ENCODE data around the gene PTPN14.

Gene PTPN14

DNA sequence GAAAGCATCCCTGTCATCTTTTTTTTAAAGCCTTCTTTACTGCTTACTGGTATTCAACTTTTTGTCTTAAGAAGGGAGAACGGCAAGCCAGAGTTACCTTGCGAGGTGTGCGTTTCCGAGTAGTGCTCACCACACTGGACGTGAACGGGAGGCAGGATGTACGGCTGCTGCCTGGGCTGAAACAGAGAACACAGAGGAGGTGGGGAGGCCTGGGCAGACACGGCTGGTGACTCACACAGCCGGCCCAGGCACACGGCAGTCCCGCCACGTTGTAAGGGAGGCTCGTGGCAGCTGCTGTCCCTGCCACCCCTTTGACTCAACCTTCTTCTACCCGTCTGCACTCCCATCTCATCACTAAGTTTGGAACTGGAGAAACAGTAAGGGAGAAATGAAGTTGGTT is 164.7 kb downstream of the PTPN14 start:
- DNase-seq, result no peak

- DNase-seq, result no peak
Measured at GRCh38 chr1:214386333-214386732, 165.1 kb downstream of the PTPN14 start.

- DNase-seq, result no peak
Measured at GRCh38 chr1:214385428-214385827, 166.0 kb downstream of the PTPN14 start.

DNA sequence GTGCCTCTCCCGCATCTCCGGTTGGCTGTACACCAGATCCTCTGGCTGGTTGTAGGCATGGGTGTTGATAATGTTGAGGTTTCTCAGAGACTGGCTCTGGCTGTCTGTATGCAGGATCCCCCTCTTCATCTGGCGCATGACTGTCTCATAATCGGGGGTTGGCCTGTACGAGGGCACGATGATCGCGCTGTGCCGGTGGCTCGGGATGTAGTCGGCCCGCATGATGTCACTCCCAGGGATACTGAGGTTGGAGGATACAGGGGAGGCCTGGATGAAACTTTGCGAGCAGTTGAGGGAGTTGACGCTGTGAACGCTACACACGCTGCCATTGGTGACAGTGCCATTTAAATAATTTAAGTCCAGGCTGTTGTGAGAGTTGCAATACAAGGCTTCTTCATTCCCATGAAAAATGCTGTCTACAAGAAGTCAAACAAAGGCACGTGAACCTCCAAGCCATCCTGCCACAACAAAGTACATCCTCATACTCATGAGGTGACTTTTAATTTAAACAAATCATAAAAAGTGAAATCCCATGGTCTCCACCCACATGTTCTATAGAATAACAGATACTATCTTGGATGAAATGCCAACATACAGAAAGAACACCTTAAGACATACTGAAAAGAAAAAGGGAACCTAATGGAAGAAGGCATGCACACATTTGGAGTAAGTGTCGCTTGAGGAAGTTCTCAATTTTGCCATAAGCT is 166.9 kb downstream of the PTPN14 start:
- DNase-seq, result no peak

DNA sequence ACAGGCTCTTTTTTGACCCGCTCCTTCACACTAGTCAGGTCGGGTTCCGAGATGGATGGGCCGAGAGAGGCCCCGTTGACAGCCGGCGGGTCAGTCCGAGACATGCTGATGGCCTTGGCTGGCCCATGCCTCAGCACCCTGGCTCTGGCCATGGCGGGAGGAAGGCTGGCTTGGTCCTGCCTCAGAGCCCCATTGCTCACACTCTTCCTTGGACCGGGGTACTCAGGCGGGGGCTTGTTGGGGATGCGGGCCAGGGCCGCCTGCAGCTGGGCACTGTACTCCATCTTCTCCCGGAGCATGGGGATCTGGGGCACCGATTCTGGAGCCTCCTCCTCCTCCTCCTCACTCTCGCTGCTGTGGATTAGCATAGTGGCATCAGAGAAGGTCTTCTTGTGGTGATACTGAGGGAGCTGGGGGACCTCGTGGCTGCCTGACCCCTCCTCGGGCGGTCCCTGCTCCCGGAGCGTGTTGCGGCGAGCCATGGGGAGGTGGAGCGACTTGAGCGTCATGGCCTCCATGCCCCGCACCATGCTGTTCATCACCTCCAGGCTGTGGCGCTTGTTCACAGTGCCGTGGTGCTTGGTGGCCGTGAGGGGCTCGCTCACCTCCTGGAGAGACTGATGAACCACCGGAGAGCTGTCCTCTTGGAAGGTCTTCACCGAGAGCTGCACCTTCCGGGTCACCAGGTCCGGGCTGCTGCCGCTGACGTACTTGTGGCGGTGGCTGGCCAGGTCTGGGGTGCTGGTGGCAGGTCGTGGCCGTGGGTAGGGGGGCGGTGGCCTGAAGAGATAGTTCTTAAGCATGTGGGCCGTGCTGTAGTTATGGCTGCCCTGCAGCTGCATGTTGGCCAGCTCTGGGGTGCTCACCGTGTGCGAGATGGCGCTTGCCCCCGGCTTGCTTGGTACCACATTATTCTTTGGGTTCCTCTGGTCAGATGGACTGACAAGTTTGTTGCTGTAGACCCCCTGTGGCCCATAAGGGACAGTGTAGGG is 167.7 kb downstream of the PTPN14 start:
- no peak for DNase-seq

GRCh38 chr1:214380986-214381695 is 170.3 kb downstream of the PTPN14 start:
- DNase-seq, result no peak

- no peak for DNase-seq
Measured at GRCh38 chr1:214380396-214380795, 171.0 kb downstream of the PTPN14 start.

GRCh38 chr1:214379236-214379970 is 172.0 kb downstream of the PTPN14 start:
- no peak for DNase-seq

- no peak for DNase-seq
Measured at GRCh38 chr1:214378492-214378891, 172.9 kb downstream of the PTPN14 start.

- no peak for DNase-seq
Measured at GRCh38 chr1:214377886-214378285, 173.5 kb downstream of the PTPN14 start.

- no peak for DNase-seq
Measured at GRCh38 chr1:214377485-214377884, 173.9 kb downstream of the PTPN14 start.

GRCh38 chr1:214372092-214372491 is 179.3 kb downstream of the PTPN14 start:
- DNase-seq, result no peak

DNA sequence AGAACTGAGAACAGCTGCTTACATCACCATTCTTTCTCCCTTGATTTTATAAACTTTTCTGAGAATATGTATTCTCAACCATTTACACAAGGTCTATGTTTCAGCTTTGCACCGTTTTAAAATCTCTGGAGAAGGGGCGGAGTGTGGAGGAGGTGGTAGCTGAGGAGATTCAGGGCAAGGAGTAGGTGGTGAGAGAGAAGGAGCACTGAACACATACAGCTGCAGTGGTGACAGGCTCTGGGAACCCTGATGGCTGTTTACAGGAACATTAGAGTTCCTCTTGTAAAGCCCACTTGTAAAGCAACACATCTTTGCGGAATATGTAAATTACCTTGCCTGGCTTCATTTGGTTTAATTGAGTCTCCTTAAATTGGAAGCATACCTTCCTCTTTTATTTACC is 180.8 kb downstream of the PTPN14 start:
- no peak for DNase-seq

DNA sequence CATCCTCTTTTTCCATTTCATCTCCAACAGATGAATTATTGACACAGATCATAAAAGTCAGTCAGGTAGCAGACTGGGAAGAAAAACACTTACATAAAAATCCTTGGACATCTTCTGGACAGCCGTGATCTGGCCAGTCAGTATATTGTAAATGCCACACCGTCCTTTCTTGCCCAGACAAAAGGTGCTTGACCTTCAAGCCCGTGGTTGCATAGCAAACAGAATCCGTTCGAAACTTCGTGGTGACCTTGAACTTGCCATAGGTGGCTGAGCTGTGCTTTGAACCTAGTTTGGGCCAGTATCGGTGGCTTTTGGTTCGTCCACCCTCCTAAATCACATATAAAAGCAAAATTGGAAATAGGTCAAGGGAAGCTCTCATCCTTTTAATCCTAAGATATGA is 182.0 kb downstream of the PTPN14 start:
- DNase-seq, result no peak

- no peak for DNase-seq
Measured at GRCh38 chr1:214367841-214368240, 183.6 kb downstream of the PTPN14 start.

GRCh38 chr1:214364786-214365295 is 186.6 kb downstream of the PTPN14 start:
- no peak for DNase-seq

DNA sequence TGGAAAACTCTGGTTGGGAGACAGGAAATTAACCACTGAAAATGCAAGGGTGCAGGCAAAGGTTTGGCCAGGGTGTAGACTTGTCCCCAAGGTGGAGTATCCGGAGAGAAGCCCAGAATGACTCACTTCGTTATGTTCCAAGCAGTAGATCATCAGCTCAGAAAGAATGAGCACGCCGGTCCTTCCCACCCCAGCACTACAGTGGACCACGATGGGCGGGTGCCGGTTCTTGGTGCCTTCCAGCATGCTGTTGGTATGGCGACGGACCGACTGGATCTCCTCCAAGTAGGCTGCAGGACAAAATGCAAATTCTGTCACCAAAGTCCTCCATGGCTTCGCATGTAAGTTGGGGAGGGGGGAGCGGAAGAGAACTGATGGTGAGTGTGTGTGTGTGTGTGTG is 187.0 kb downstream of the PTPN14 start:
- DNase-seq, result no peak

DNA sequence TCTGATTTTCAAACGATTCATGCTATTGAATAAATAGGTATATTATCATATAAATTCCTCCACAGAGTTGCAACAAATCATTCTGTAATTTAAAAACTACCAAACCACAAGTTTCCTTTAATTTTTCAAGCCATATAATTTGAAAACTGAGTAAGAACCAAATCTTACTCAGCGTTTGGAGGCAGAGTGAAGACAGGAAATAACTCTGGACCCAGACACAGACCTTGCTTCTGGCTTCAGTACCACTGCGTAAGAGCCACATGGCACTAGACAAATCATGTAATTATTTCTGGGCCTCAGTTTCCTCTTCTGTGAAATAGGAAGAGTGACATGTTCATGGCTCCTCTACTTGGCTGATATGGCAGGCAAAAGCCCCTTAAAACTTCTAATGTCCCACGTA is 188.0 kb downstream of the PTPN14 start:
- no peak for DNase-seq

GRCh38 chr1:214362188-214362882 is 189.1 kb downstream of the PTPN14 start:
- no peak for DNase-seq

- DNase-seq, result no peak
Measured at GRCh38 chr1:214361636-214362035, 189.8 kb downstream of the PTPN14 start.

DNA sequence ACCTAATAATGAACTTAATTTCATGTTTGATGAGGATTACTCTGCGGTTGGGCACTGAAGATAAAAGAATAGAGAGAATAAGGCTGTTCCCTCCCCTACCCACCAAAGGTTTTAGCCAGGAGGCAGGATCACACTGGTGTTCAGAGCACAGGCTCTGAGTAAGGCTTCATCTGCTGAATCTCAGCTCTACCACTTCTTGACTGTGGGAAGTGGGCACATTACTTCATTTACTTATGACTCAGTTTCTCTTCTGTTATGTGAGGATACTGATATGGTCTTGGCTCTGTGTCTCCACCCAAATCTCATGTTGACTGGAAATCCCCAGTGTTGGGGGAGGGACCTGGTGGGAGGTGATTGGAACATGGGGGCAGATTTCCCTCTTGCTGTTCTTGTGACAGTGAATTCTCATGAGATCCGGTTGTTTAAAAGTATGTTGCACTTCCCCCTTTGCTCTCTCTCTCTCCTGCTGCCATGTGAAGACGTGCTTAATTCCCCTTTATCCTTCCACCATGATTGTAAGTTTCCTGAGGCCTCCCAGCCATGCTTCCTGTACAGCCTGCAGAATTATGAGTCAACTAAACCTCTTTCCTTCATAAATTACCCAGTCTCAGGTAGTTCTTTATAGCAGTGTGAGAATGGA is 190.8 kb downstream of the PTPN14 start:
- no peak for DNase-seq
